Lower leg skin (tissue), 4 donors: ENCODE measurements around the gene ENOX1. TPM values are rescaled to one million over a fixed set of nuclear protein-coding genes. Genes with fewer than 3 reads are reported as not detected.

ENCODE experiments used
- DNase-seq, 2 donors: peaks; one replicate each; pipeline ENCODE4 v3.0.0-alpha.2; 2019; ENCODE audit warnings: low spot score in 2 of 2
- H3K4me3 ChIP-seq: fragments of 200-600 bp; sonication (generic); 2 replicates; pipeline ENCODE4 v1.5.1; 2017; ENCODE audit warnings: mild to moderate bottlenecking, low read depth; ENCODE audit not compliant: poor library complexity, severe bottlenecking
- CTCF ChIP-seq, 3 donors: fragments of 450-650 bp; IDR thresholded peaks; one replicate each; pipeline ENCODE4 v1.5.1; 2016; ENCODE audit warnings: antibody characterized with exemption in 3 of 3, mild to moderate bottlenecking in 3 of 3, moderate library complexity in 2 of 3
- POLR2A ChIP-seq, 2 donors: fragments of 450-650 bp; IDR thresholded peaks; one replicate each; pipeline ENCODE4 v1.6.1; 2016 to 2017; ENCODE audit warnings: antibody characterized with exemption in 2 of 2, mild to moderate bottlenecking in 1 of 2, moderate library complexity in 1 of 2
- WGBS, 2 donors: methylation state at CpG; one replicate each; pipeline ENCODE4 v1.1.5; 2018; 5-methylcytosine and 5-hydroxymethylcytosine counted together
- intact Hi-C: fragments of 100-400 bp; cut with DNase I; formaldehyde crosslinking; loops from one replicate; pipeline ENCODE4 v1.15.0; 2023; ENCODE audit warnings: low total_unique reads
- total RNA-seq, 4 donors: library from RNA; depleted of rRNA; stranded (reverse); fragments of >200 nt; gene quantifications; one replicate each; pipeline ENCODE4 v1.1.0, GENCODE V29; 2016

The ENOX1 gene
- total RNA-seq, 4 donors from 2014 or later: 0.11 to 0.52 (median 0.30) TPM

GRCh38 chr13:43478902-43479301 lies 307.9 kb downstream of the ENOX1 start:
- no peak for DNase-seq
- H3K4me3 ChIP-seq: no peak overlapping the region
- TF ChIP-seq CTCF (IDR thresholded peaks at IDR 0.05) (no peak), POLR2A (IDR thresholded peaks at IDR 0.05) (no peak)
- WGBS, 2 donors: 88 to 90% methylated on average over 4 of the region's 4 CpGs
- intact Hi-C loops: no loop called here

GRCh38 chr13:43478211-43478610 lies 308.6 kb downstream of the ENOX1 start:
- 63 to 67% methylated on average over 4 of the region's 4 CpGs for WGBS, 2 donors
- TF ChIP-seq CTCF (IDR thresholded peaks at IDR 0.05) (no peak), POLR2A (IDR thresholded peaks at IDR 0.05) (no peak)
- DNase-seq: no peak
- no peak overlapping the region for H3K4me3 ChIP-seq
- intact Hi-C loops: no loop called here

- 52 to 58% methylated on average over 2 of the region's 2 CpGs for WGBS, 2 donors
- TF ChIP-seq POLR2A (IDR thresholded peaks at IDR 0.05) (no peak), CTCF (IDR thresholded peaks at IDR 0.05) (no peak)
- no peak for DNase-seq
- no peak overlapping the region for H3K4me3 ChIP-seq
- intact Hi-C loops: no loop called here
Measured at GRCh38 chr13:43475140-43475539, 311.6 kb downstream of the ENOX1 start.

- no peak for TF ChIP-seq CTCF (IDR thresholded peaks at IDR 0.05)
- no peak for TF ChIP-seq POLR2A (IDR thresholded peaks at IDR 0.05)
- 49 to 50% methylated on average over 1 of the region's 1 CpG for WGBS, 2 donors
- intact Hi-C loops: no loop called here
- no peak for DNase-seq
- H3K4me3 ChIP-seq: no peak overlapping the region
Measured at GRCh38 chr13:43473437-43473836, 313.3 kb downstream of the ENOX1 start.

- no peak for TF ChIP-seq POLR2A (IDR thresholded peaks at IDR 0.05)
- TF ChIP-seq CTCF (IDR thresholded peaks at IDR 0.05): no peak
- intact Hi-C loops: no loop called here
- 53 to 61% methylated on average over 1 of the region's 1 CpG for WGBS, 2 donors
- no peak overlapping the region for H3K4me3 ChIP-seq
- no peak for DNase-seq
Measured at GRCh38 chr13:43472980-43473379, 313.8 kb downstream of the ENOX1 start.

GRCh38 chr13:43472339-43472738 lies 314.4 kb downstream of the ENOX1 start:
- intact Hi-C loops: no loop called here
- 33 to 48% methylated on average over 5 of the region's 5 CpGs for WGBS, 2 donors

More at GRCh38 chr13:43472339-43472738, 314.4 kb downstream of the ENOX1 start:
- no peak overlapping the region for H3K4me3 ChIP-seq
- no peak for DNase-seq
- TF ChIP-seq CTCF (IDR thresholded peaks at IDR 0.05): no peak
- no peak for TF ChIP-seq POLR2A (IDR thresholded peaks at IDR 0.05)
